Smooth muscle cell (in vitro differentiated cells): ENCODE measurements around the gene SEC24C. TPM values are rescaled to one million over a fixed set of nuclear protein-coding genes. Genes with fewer than 3 reads are reported as not detected.

ENCODE experiments used
- DNase-seq: peaks from one replicate; lab custom pipeline; 2025; ENCODE audit not compliant: unreplicated experiment; lab: John Stamatoyannopoulos, UW
- H2AFZ ChIP-seq: fragments of 200-600 bp; sonication (generic); 2 replicates; pipeline ENCODE4 v1.6.0; 2016; ENCODE audit warnings: antibody characterized with exemption, low read depth, mild to moderate bottlenecking
- H3F3A ChIP-seq: fragments of 200-600 bp; sonication (generic); 2 replicates; pipeline ENCODE4 v1.6.0; 2017; ENCODE audit warnings: antibody characterized with exemption, low read depth
- H3K27ac ChIP-seq: fragments of 200-600 bp; sonication (generic); 2 replicates; pipeline ENCODE4 v1.5.1; 2016; ENCODE audit warnings: low read depth, mild to moderate bottlenecking
- H3K27me3 ChIP-seq: fragments of 200-600 bp; sonication (generic); 2 replicates; pipeline ENCODE4 v1.6.1; 2016; ENCODE audit warnings: low read depth, mild to moderate bottlenecking
- H3K36me3 ChIP-seq: fragments of 200-600 bp; sonication (generic); 2 replicates; pipeline ENCODE4 v1.5.1; 2016; ENCODE audit warnings: low read depth
- H3K4me1 ChIP-seq: fragments of 200-600 bp; sonication (generic); 2 replicates; pipeline ENCODE4 v1.5.1; 2016; ENCODE audit warnings: low read depth
- H3K4me2 ChIP-seq: fragments of 200-600 bp; sonication (generic); 2 replicates; pipeline ENCODE4 v1.6.0; 2016; ENCODE audit warnings: mild to moderate bottlenecking
- H3K4me3 ChIP-seq: fragments of 200-600 bp; sonication (generic); 2 replicates; pipeline ENCODE4 v1.5.1; 2016; ENCODE audit warnings: mild to moderate bottlenecking
- H3K79me2 ChIP-seq: fragments of 200-600 bp; sonication (generic); 2 replicates; pipeline ENCODE4 v1.6.0; 2016; ENCODE audit warnings: low read depth, mild to moderate bottlenecking
- H3K9ac ChIP-seq: fragments of 200-600 bp; sonication (generic); 2 replicates; pipeline ENCODE4 v1.6.0; 2016; ENCODE audit warnings: low read depth
- H3K9me3 ChIP-seq: fragments of 200-600 bp; sonication (generic); replicated peaks from 2 replicates; pipeline ENCODE4 v1.5.1; 2016; ENCODE audit warnings: low read depth
- H4K20me1 ChIP-seq: fragments of 200-600 bp; sonication (generic); 2 replicates; pipeline ENCODE4 v1.6.0; 2016; ENCODE audit warnings: low read depth
- WGBS: methylation state at CpG from one replicate; pipeline ENCODE4 v1.1.7; 2016; ENCODE audit warnings: low lambda C conversion rate; 5-methylcytosine and 5-hydroxymethylcytosine counted together
- polyA plus RNA-seq: library from polyadenylated mRNA; unstranded; fragments of >200 nt; fragmentation: Nextera tagmentation; extraction: Ambion mirVana; gene quantifications from 2 replicates; pipeline ENCODE4 v1.2.1, GENCODE V29; 2016
- total RNA-seq: library from RNA; depleted of rRNA; stranded (reverse); fragments of >200 nt; gene quantifications from 2 replicates; pipeline ENCODE4 v1.2.3, GENCODE V29; 2014
- TF ChIP-seq, protein P1 (sequence below): fragments of 200-600 bp; sonication (generic); IDR thresholded peaks from 2 replicates; pipeline ENCODE4 v1.5.1; 2017; ENCODE audit warnings: borderline replicate concordance, mild to moderate bottlenecking, antibody characterized with exemption; ENCODE audit not compliant: insufficient read depth, poor library complexity, severe bottlenecking

The SEC24C gene
- total and polyA plus RNA-seq, 2 experiments from 2014 or later: 41.5 to 54.7 TPM

GRCh38 chr10:73759512-73760115 is 15.4 kb downstream of the SEC24C start:
- Histone ChIP-seq H3K4me3 (no peak overlapping the region), H3F3A (peaks cover 1% of the 10 kb centered on the region), H3K9ac (no peak overlapping the region), H3K79me2 (peaks cover 30% of the 10 kb centered on the region), H3K9me3 (no peaks in the 10 kb centered on the region), H2AFZ (no peak overlapping the region), H3K27ac (peak overlapping the region; percentile 11), H3K4me1 (no peaks in the 10 kb centered on the region), H3K36me3 (peaks cover 8% of the 10 kb centered on the region), H3K27me3 (no peaks in the 10 kb centered on the region), H4K20me1 (peaks cover 74% of the 10 kb centered on the region), H3K4me2 (no peak overlapping the region)
- WGBS: 93% methylated on average over 5 of the region's 5 CpGs
- TF ChIP-seq, protein P1, sequence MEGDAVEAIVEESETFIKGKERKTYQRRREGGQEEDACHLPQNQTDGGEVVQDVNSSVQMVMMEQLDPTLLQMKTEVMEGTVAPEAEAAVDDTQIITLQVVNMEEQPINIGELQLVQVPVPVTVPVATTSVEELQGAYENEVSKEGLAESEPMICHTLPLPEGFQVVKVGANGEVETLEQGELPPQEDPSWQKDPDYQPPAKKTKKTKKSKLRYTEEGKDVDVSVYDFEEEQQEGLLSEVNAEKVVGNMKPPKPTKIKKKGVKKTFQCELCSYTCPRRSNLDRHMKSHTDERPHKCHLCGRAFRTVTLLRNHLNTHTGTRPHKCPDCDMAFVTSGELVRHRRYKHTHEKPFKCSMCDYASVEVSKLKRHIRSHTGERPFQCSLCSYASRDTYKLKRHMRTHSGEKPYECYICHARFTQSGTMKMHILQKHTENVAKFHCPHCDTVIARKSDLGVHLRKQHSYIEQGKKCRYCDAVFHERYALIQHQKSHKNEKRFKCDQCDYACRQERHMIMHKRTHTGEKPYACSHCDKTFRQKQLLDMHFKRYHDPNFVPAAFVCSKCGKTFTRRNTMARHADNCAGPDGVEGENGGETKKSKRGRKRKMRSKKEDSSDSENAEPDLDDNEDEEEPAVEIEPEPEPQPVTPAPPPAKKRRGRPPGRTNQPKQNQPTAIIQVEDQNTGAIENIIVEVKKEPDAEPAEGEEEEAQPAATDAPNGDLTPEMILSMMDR: no peak
- no peak for DNase-seq

- H3K4me3 ChIP-seq: no peak overlapping the region
- peak overlapping the region; percentile 70 for H3K27ac ChIP-seq
- no peak overlapping the region for H3K9ac ChIP-seq
- no peaks in the 10 kb centered on the region for H3K4me1 ChIP-seq
- H3K27me3 ChIP-seq: no peaks in the 10 kb centered on the region
- peaks cover 68% of the 10 kb centered on the region for H4K20me1 ChIP-seq
- TF ChIP-seq, protein P1: no peak
- 95% methylated on average over 1 of the region's 1 CpG for WGBS
- H3F3A ChIP-seq: peaks cover 3% of the 10 kb centered on the region
- H3K9me3 ChIP-seq: no peaks in the 10 kb centered on the region
- H2AFZ ChIP-seq: no peak overlapping the region
- DNase-seq: no peak
- peaks cover 16% of the 10 kb centered on the region for H3K79me2 ChIP-seq
- H3K4me2 ChIP-seq: no peak overlapping the region
- H3K36me3 ChIP-seq: peaks cover 17% of the 10 kb centered on the region
These were observed 17.6 kb downstream of the SEC24C start for GRCh38 chr10:73761781-73762180.

DNA sequence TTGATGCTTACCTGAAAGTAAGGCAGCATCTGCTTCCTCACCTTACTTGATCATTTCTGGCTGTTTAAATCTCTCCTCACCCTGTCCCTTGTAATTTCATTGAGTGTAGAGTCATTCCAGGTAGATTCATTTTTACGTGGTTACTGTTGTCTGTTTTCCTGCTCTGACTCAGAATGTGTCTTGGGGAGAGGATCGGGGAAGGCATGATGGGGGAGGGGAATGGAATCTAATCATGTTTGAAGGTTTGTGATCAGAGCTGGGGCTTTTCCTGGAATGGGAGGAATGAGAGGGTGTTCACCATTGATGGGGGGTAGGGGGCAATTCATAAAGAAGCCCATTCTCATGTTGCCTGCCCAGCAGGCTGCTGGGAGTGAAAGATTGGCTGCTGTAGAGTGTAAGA is 18.7 kb downstream of the SEC24C start:
- peak overlapping the region; percentile 70 for H3K27ac ChIP-seq
- 34% methylated on average over 2 of the region's 2 CpGs for WGBS
- H3K4me2 ChIP-seq: peak overlapping the region; percentile 41
- H3K79me2 ChIP-seq: peaks cover 16% of the 10 kb centered on the region
- DNase-seq: no peak
- TF ChIP-seq, protein P1: no peak
- no peaks in the 10 kb centered on the region for H3K4me1 ChIP-seq
- no peak overlapping the region for H2AFZ ChIP-seq
- H3F3A ChIP-seq: peaks cover 8% of the 10 kb centered on the region
- H3K9me3 ChIP-seq: no peaks in the 10 kb centered on the region
- peak overlapping the region; percentile 3 for H3K9ac ChIP-seq
- H3K36me3 ChIP-seq: peaks cover 17% of the 10 kb centered on the region
- peaks cover 59% of the 10 kb centered on the region for H4K20me1 ChIP-seq
- H3K27me3 ChIP-seq: no peaks in the 10 kb centered on the region
- no peak overlapping the region for H3K4me3 ChIP-seq

GRCh38 chr10:73763343-73763742 is 19.2 kb downstream of the SEC24C start:
- Histone ChIP-seq H3K4me2 (no peak overlapping the region), H4K20me1 (peaks cover 55% of the 10 kb centered on the region), H3K36me3 (peaks cover 17% of the 10 kb centered on the region), H3K27me3 (no peaks in the 10 kb centered on the region), H3K9ac (no peak overlapping the region), H3F3A (peaks cover 8% of the 10 kb centered on the region), H3K4me1 (no peaks in the 10 kb centered on the region), H2AFZ (no peak overlapping the region), H3K27ac (peak overlapping the region; percentile 70), H3K4me3 (no peak overlapping the region), H3K9me3 (no peaks in the 10 kb centered on the region), H3K79me2 (peaks cover 11% of the 10 kb centered on the region)
- WGBS: 98% methylated on average over 2 of the region's 2 CpGs
- no peak for DNase-seq
- TF ChIP-seq, protein P1: no peak
